Neural cell (in vitro differentiated cells): Measurements from ENCODE around the gene ZNF561.

Experiments used
- EP300 ChIP-seq: fragments of 450-650 bp; conservative IDR thresholded peaks from 2 replicates; pipeline ENCODE4 v1.6.1; 2014; ENCODE audit warnings: antibody characterized with exemption, mild to moderate bottlenecking, moderate library complexity; ENCODE audit not compliant: poor library complexity, severe bottlenecking
- EZH2 ChIP-seq: fragments of 200-600, 300-800 bp; shearing (Covaris generic), sonication (generic); IDR thresholded peaks from 2 replicates; pipeline ENCODE4 v1.6.1; 2014; ENCODE audit warnings: antibody characterized with exemption, low read length, borderline replicate concordance, mild to moderate bottlenecking; ENCODE audit not compliant: insufficient read depth, poor library complexity, severe bottlenecking
- MXI1 ChIP-seq: fragments of 450-650 bp; conservative IDR thresholded peaks from 2 replicates; pipeline ENCODE4 v1.6.1; 2014; ENCODE audit warnings: antibody characterized with exemption, mild to moderate bottlenecking; ENCODE audit not compliant: poor library complexity, severe bottlenecking
- POLR2AphosphoS5 ChIP-seq: IDR thresholded peaks from 2 replicates; pipeline ENCODE4 v1.6.1; 2012
- TAF1 ChIP-seq: IDR thresholded peaks from 2 replicates; pipeline ENCODE4 v1.6.1; 2012; ENCODE audit warnings: low read depth
- TF ChIP-seq, protein P1 (sequence below): fragments of 450-650 bp; IDR thresholded peaks from 2 replicates; pipeline ENCODE4 v1.5.1; 2014; ENCODE audit warnings: antibody characterized with exemption, mild to moderate bottlenecking, moderate library complexity; ENCODE audit not compliant: poor library complexity, severe bottlenecking
- TF ChIP-seq, protein P2 (sequence below): IDR thresholded peaks from 2 replicates; pipeline ENCODE4 v1.6.1; 2012; ENCODE audit warnings: borderline replicate concordance

DNA sequence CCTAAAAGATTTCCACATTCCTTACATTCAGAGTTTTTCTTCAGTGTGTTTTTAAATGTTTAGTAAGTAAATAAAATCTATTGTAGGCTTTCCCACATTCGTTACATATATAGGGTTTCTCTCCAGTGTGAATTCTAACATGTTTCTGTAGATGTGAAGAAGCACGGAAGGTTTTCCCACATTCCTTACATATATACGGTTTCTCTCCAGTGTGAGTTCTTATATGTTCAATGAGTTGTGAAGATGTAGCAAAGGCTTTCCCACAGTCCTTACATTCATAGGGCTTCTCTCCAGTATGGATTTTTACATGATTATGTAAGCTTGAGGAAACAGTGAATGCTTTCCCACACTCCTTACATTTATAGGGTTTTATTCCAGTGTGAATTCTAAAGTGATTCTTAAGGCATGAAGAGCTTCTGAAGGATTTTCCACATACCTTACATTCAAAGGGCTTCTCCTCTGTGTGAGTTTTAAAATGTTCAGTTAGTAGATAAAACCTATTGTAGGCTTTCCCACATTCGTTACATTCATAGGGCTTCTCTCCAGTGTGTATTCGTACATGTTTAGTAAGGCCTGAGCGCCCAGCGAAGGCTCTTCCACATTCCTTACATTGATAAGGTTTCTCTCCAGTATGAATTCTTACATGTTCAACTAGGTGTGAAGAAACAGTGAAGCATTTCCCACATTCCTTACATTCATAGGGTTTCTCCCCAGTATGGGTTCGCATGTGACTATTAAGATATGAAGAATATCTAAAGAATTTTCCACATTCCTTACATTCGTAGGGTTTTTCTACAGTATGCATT, 54.9 kb downstream of the ZNF561 start:
- TF ChIP-seq, protein P1, sequence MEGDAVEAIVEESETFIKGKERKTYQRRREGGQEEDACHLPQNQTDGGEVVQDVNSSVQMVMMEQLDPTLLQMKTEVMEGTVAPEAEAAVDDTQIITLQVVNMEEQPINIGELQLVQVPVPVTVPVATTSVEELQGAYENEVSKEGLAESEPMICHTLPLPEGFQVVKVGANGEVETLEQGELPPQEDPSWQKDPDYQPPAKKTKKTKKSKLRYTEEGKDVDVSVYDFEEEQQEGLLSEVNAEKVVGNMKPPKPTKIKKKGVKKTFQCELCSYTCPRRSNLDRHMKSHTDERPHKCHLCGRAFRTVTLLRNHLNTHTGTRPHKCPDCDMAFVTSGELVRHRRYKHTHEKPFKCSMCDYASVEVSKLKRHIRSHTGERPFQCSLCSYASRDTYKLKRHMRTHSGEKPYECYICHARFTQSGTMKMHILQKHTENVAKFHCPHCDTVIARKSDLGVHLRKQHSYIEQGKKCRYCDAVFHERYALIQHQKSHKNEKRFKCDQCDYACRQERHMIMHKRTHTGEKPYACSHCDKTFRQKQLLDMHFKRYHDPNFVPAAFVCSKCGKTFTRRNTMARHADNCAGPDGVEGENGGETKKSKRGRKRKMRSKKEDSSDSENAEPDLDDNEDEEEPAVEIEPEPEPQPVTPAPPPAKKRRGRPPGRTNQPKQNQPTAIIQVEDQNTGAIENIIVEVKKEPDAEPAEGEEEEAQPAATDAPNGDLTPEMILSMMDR, result no peak
- no peak for TF ChIP-seq EZH2
- no peak for TF ChIP-seq POLR2AphosphoS5
- TF ChIP-seq, protein P2, sequence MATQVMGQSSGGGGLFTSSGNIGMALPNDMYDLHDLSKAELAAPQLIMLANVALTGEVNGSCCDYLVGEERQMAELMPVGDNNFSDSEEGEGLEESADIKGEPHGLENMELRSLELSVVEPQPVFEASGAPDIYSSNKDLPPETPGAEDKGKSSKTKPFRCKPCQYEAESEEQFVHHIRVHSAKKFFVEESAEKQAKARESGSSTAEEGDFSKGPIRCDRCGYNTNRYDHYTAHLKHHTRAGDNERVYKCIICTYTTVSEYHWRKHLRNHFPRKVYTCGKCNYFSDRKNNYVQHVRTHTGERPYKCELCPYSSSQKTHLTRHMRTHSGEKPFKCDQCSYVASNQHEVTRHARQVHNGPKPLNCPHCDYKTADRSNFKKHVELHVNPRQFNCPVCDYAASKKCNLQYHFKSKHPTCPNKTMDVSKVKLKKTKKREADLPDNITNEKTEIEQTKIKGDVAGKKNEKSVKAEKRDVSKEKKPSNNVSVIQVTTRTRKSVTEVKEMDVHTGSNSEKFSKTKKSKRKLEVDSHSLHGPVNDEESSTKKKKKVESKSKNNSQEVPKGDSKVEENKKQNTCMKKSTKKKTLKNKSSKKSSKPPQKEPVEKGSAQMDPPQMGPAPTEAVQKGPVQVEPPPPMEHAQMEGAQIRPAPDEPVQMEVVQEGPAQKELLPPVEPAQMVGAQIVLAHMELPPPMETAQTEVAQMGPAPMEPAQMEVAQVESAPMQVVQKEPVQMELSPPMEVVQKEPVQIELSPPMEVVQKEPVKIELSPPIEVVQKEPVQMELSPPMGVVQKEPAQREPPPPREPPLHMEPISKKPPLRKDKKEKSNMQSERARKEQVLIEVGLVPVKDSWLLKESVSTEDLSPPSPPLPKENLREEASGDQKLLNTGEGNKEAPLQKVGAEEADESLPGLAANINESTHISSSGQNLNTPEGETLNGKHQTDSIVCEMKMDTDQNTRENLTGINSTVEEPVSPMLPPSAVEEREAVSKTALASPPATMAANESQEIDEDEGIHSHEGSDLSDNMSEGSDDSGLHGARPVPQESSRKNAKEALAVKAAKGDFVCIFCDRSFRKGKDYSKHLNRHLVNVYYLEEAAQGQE, result no peak
- TF ChIP-seq MXI1, result no peak
- no peak for TF ChIP-seq TAF1
- TF ChIP-seq EP300, result no peak
